Measurements from ENCODE around the gene PLEKHG7. TPM values are rescaled to one million over a fixed set of nuclear protein-coding genes. Genes with fewer than 3 reads are reported as not detected.

Gene PLEKHG7
- total and polyA plus RNA-seq, 2 donors (not counting 1 experiment from before 2014, with no cell fraction given), result 7.5 to 23.2 TPM

- 89% methylated on average over 2 of the region's 3 CpGs for WGBS (ENCODE audit: insufficient coverage)
- no peaks in the 10 kb centered on the region for H3K36me3 ChIP-seq (replicated peaks in 1 of 2; ENCODE audit: control extremely low read depth in 1 of 2, control insufficient read depth in 1 of 2, extremely low read depth in 1 of 2, insufficient read depth in 2 of 2, low read length in 1 of 2)
- Mint-ChIP-seq H3K4me1 (no peaks in the 10 kb centered on the region), H3K4me3 (no peak overlapping the region), H3K27me3 (no peaks in the 10 kb centered on the region), H3K27ac (no peak overlapping the region), H3K9me3 (ENCODE audit: insufficient read depth) (no peaks in the 10 kb centered on the region)
- no peak overlapping the region for H3K27ac ChIP-seq (ENCODE audit: low read length in 2 of 2)
- H2AFZ ChIP-seq (ENCODE audit: insufficient read depth, low read depth, low read length, poor library complexity, severe bottlenecking), result no peak overlapping the region
- ATAC-seq (ENCODE audit: low read depth) (no peak), DNase-seq (no peak)
- H3K79me2 ChIP-seq (ENCODE audit: control insufficient read depth, insufficient read depth, low read length), result no peaks in the 10 kb centered on the region
- H3K27me3 ChIP-seq (replicated peaks in 1 of 4; ENCODE audit: control extremely low read depth in 1 of 4, control insufficient read depth in 3 of 4, insufficient read depth in 4 of 4, low read length in 3 of 4), result no peaks in the 10 kb centered on the region
- no peak overlapping the region for H3K4me2 ChIP-seq (replicated peaks; ENCODE audit: low read depth, low read length, poor library complexity, severe bottlenecking)
- H3K4me3 ChIP-seq (ENCODE audit: control extremely low read depth in 1 of 5, extremely low read depth in 1 of 5, insufficient read depth in 1 of 5, low read depth in 2 of 5, low read length in 4 of 5), result no peak overlapping the region
- POLR2A ChIA-PET, result no interaction called here
- no peak overlapping the region for H3K9ac ChIP-seq (ENCODE audit: low read length)
- intact Hi-C loops (cut with micrococcal nuclease), result no loop called here
- H3K9me3 ChIP-seq (ENCODE audit: control extremely low read depth in 1 of 3, control insufficient read depth in 2 of 3, insufficient read depth in 1 of 3, low read length in 2 of 3), result no peaks in the 10 kb centered on the region
- TF ChIP-seq CTCF (IDR thresholded peaks at IDR 0.05), result no peak
- no peaks in the 10 kb centered on the region for H3K4me1 ChIP-seq (ENCODE audit: control insufficient read depth in 2 of 2, insufficient read depth in 2 of 2, low read length in 2 of 2)
- CTCF ChIA-PET, result no interaction called here
- no peaks in the 10 kb centered on the region for H4K20me1 ChIP-seq (ENCODE audit: control insufficient read depth, insufficient read depth, low read length, poor library complexity, severe bottlenecking)
Measured at GRCh38 chr12:92743026-92743425, 40.2 kb downstream of the PLEKHG7 start.

GRCh38 chr12:92745856-92746550 lies 43.2 kb downstream of the PLEKHG7 start:
- Mint-ChIP-seq H3K27ac (no peak overlapping the region), H3K27me3 (no peaks in the 10 kb centered on the region), H3K4me3 (no peak overlapping the region), H3K4me1 (no peaks in the 10 kb centered on the region), H3K9me3 (ENCODE audit: insufficient read depth) (no peaks in the 10 kb centered on the region)
- H3K27ac ChIP-seq (ENCODE audit: low read length in 2 of 2), result no peak overlapping the region
- no peaks in the 10 kb centered on the region for H3K79me2 ChIP-seq (ENCODE audit: control insufficient read depth, insufficient read depth, low read length)
- no peak overlapping the region for H2AFZ ChIP-seq (ENCODE audit: insufficient read depth, low read depth, low read length, poor library complexity, severe bottlenecking)
- H3K27me3 ChIP-seq (replicated peaks in 1 of 4; ENCODE audit: control extremely low read depth in 1 of 4, control insufficient read depth in 3 of 4, insufficient read depth in 4 of 4, low read length in 3 of 4), result no peaks in the 10 kb centered on the region
- intact Hi-C loops (cut with micrococcal nuclease), result no loop called here
- H3K4me3 ChIP-seq (ENCODE audit: control extremely low read depth in 1 of 5, extremely low read depth in 1 of 5, insufficient read depth in 1 of 5, low read depth in 2 of 5, low read length in 4 of 5), result no peak overlapping the region
- 92% methylated on average over 1 of the region's 4 CpGs for WGBS (ENCODE audit: insufficient coverage)
- ATAC-seq (ENCODE audit: low read depth) (no peak), DNase-seq (no peak)
- no peaks in the 10 kb centered on the region for H4K20me1 ChIP-seq (ENCODE audit: control insufficient read depth, insufficient read depth, low read length, poor library complexity, severe bottlenecking)
- H3K4me2 ChIP-seq (replicated peaks; ENCODE audit: low read depth, low read length, poor library complexity, severe bottlenecking), result no peak overlapping the region
- H3K9ac ChIP-seq (ENCODE audit: low read length), result no peak overlapping the region
- POLR2A ChIA-PET, result interaction anchor here (0.5 kb wide), 1 partner anchor 1686 kb away, joined by 3 read pairs; no protein-coding TSS in a partner anchor
- CTCF ChIA-PET, result interaction anchor here (1.3 kb wide), 1 partner anchor 39 kb away, joined by 3 read pairs; no protein-coding TSS in a partner anchor
- H3K36me3 ChIP-seq (replicated peaks in 1 of 2; ENCODE audit: control extremely low read depth in 1 of 2, control insufficient read depth in 1 of 2, extremely low read depth in 1 of 2, insufficient read depth in 2 of 2, low read length in 1 of 2), result no peaks in the 10 kb centered on the region
- TF ChIP-seq EZH2 (IDR thresholded peaks at IDR 0.05; ENCODE audit: borderline replicate concordance, insufficient read depth, low read depth, low read length, poor library complexity, severe bottlenecking), result no peak
- TF ChIP-seq CTCF (IDR thresholded peaks at IDR 0.05), result no peak
- H3K4me1 ChIP-seq (ENCODE audit: control insufficient read depth in 2 of 2, insufficient read depth in 2 of 2, low read length in 2 of 2), result no peaks in the 10 kb centered on the region
- H3K9me3 ChIP-seq (ENCODE audit: control extremely low read depth in 1 of 3, control insufficient read depth in 2 of 3, insufficient read depth in 1 of 3, low read length in 2 of 3), result no peaks in the 10 kb centered on the region

Measured in B cell (primary cell).